Pancreas (tissue), 10 donors: ENCODE results near the gene CDH10. TPM values are rescaled to one million over a fixed set of nuclear protein-coding genes. Genes with fewer than 3 reads are reported as not detected.

ENCODE experiments used
- ATAC-seq, 4 donors: fragments of 200-7000 bp; cut with Tn5 transposase; one replicate each; pipeline versions ENCODE4 v1.8.0 to v1.9.1; 2020; ENCODE audit warnings: mild to moderate bottlenecking in 4 of 4, moderate library complexity in 4 of 4
- DNase-seq, 6 donors: peaks; one replicate each; pipeline ENCODE4 v3.0.0-alpha.2; 2020
- FAIRE-seq: peaks from 2 replicates; lab custom pipeline; 2012; peaks lifted over from hg19 to GRCh38; lab: Jason Lieb, UNC
- H3K27ac ChIP-seq, 4 donors: fragments of 200-600 bp; sonication (generic); 1 replicate in 3 of 4; 2 replicates in 1 of 4; pipeline versions ENCODE4 v1.5.0 to v1.8.0; 2020
- H3K27me3 ChIP-seq, 4 donors: fragments of 200-600 bp; one replicate each; pipeline ENCODE4 v1.8.0; 2021
- H3K36me3 ChIP-seq, 3 donors: fragments of 200-600 bp; sonication (generic) in 1 of 3; one replicate each; pipeline versions ENCODE4 v1.5.0 to v1.8.0; 2020 to 2021
- H3K4me1 ChIP-seq, 3 donors: fragments of 200-600 bp; one replicate each; pipeline ENCODE4 v1.8.0; 2021
- H3K4me3 ChIP-seq, 4 donors: fragments of 200-600 bp; sonication (generic) in 2 of 4; one replicate each; pipeline versions ENCODE4 v1.5.0 to v1.8.0; 2020 to 2021
- H3K9me3 ChIP-seq, 4 donors: fragments of 200-600 bp; one replicate each; pipeline ENCODE4 v1.8.0; 2021
- CTCF ChIP-seq, 4 donors: fragments of 200-600 bp; sonication (generic) in 3 of 4; IDR thresholded peaks; one replicate each; pipeline versions ENCODE4 v1.5.0 to v1.8.0; 2021; ENCODE audit warnings: antibody characterized with exemption in 4 of 4
- WGBS, 2 donors: extraction: QIAGEN DNeasy Blood & Tissue Kit; methylation state at CpG; one replicate each; pipeline ENCODE4 v1.1.7; 2013; 5-methylcytosine and 5-hydroxymethylcytosine counted together
- intact Hi-C, 3 donors: fragments of 100-400 bp; cut with DNase I; formaldehyde crosslinking; loops; one replicate each; pipeline versions ENCODE4 v1.11.1 to v1.14.2; 2022
- polyA plus RNA-seq, 2 donors: library from polyadenylated mRNA; stranded (reverse); fragments of 200-250 nt; gene quantifications; one replicate each; pipeline ENCODE4 v1.2.3, GENCODE V29; 2013
- total RNA-seq, 6 donors: library from RNA; stranded (reverse); fragmentation: NEBNext Ultra II Directional in 4 of 6; extraction: Animal tissue kit (Norgen Biotek cat#: 25700) in 4 of 6; gene quantifications; one replicate each; pipeline versions ENCODE4 v1.2.1 to v1.2.4, GENCODE V29; 2021 to 2023
- donor health status: healthy with polysubstance abuse.
- donor health status: DM: no; HTN: no; CAD: no; lungs with moderate emphysema.
- donor health status: DM: no; HTN: no; CAD: no.
- donor health status: control.
- donor health status: control.
- donor health status: Bipolar disorder and iron deficiency.
- donor health status: DM: yes; HTN: yes; CAD: no.
- donor health status: DM: no; HTN: no; CAD: no.
- donor health status: DM: no; HTN: no; CAD: no.
- donor health status: DM: yes; HTN: yes; CAD: no.

The CDH10 gene
- total and polyA plus RNA-seq, 8 donors: 0.14 to 2.9 (median 0.44) TPM

- H3K9me3 ChIP-seq: no peaks in the 10 kb centered on the region
- ATAC-seq (no peak), FAIRE-seq (no peak), DNase-seq (no peak)
- H3K4me1 ChIP-seq: no peaks in the 10 kb centered on the region
- 19 to 24% methylated on average over 2 of the region's 2 CpGs for WGBS, 2 donors
- intact Hi-C loops: no loop called here
- no peaks in the 10 kb centered on the region for H3K27me3 ChIP-seq
- no peak overlapping the region for H3K4me3 ChIP-seq
- H3K36me3 ChIP-seq: no peaks in the 10 kb centered on the region
- TF ChIP-seq CTCF (IDR thresholded peaks at IDR 0.05): no peak
- H3K27ac ChIP-seq: no peak overlapping the region
Measured at GRCh38 chr5:24496268-24496667, 148.5 kb downstream of the CDH10 start.

GRCh38 chr5:24492229-24492628, 152.5 kb downstream of the CDH10 start:
- intact Hi-C loops: no loop called here
- Histone ChIP-seq H3K27ac (no peak overlapping the region), H3K4me1 (no peaks in the 10 kb centered on the region), H3K4me3 (no peak overlapping the region), H3K9me3 (no peaks in the 10 kb centered on the region), H3K27me3 (no peaks in the 10 kb centered on the region), H3K36me3 (no peaks in the 10 kb centered on the region)
- TF ChIP-seq CTCF (IDR thresholded peaks at IDR 0.05): no peak
- FAIRE-seq (no peak), DNase-seq (no peak), ATAC-seq (no peak)
- 58 to 60% methylated on average over 3 of the region's 3 CpGs for WGBS, 2 donors

- no peak for ATAC-seq
- WGBS, 2 donors: 65 to 73% methylated on average over 3 of the region's 3 CpGs
- FAIRE-seq: no peak
- Histone ChIP-seq H3K4me3 (no peak overlapping the region), H3K36me3 (no peaks in the 10 kb centered on the region), H3K9me3 (no peaks in the 10 kb centered on the region), H3K4me1 (no peaks in the 10 kb centered on the region), H3K27ac (no peak overlapping the region), H3K27me3 (no peaks in the 10 kb centered on the region)
- intact Hi-C loops: no loop called here
- no peak for TF ChIP-seq CTCF (IDR thresholded peaks at IDR 0.05)
- no peak for DNase-seq
Measured at GRCh38 chr5:24491490-24491889, 153.3 kb downstream of the CDH10 start.

GRCh38 chr5:24487368-24488229, 157.2 kb downstream of the CDH10 start:
- intact Hi-C loops: no loop called here
- H3K4me3 ChIP-seq: no peak overlapping the region
- no peaks in the 10 kb centered on the region for H3K36me3 ChIP-seq
- no peaks in the 10 kb centered on the region for H3K9me3 ChIP-seq
- ATAC-seq: no peak
- no peak for TF ChIP-seq CTCF (IDR thresholded peaks at IDR 0.05)
- H3K27me3 ChIP-seq: no peaks in the 10 kb centered on the region
- no peak overlapping the region for H3K27ac ChIP-seq
- FAIRE-seq: no peak
- DNase-seq: no peak
- WGBS, 2 donors: 69 to 77% methylated on average over 19 of the region's 19 CpGs
- no peaks in the 10 kb centered on the region for H3K4me1 ChIP-seq

GRCh38 chr5:24480952-24481351, 163.8 kb downstream of the CDH10 start:
- Histone ChIP-seq H3K27me3 (no peaks in the 10 kb centered on the region), H3K4me1 (no peaks in the 10 kb centered on the region), H3K9me3 (no peaks in the 10 kb centered on the region), H3K36me3 (no peaks in the 10 kb centered on the region), H3K27ac (no peak overlapping the region), H3K4me3 (no peak overlapping the region)
- DNase-seq (no peak), ATAC-seq (no peak), FAIRE-seq (no peak)
- TF ChIP-seq CTCF (IDR thresholded peaks at IDR 0.05): no peak
- intact Hi-C loops: no loop called here
